HUES6 (cell line): ENCODE data around the gene ST3GAL4.

Experiments
- H3K27ac ChIP-seq: 2 replicates; pipeline ENCODE4 v1.7.0; 2013; ENCODE audit warnings: low read depth, mild to moderate bottlenecking, low read length, inconsistent platforms
- H3K27me3 ChIP-seq: 2 replicates; pipeline ENCODE4 v1.6.1; 2013; ENCODE audit warnings: low read length; ENCODE audit not compliant: control insufficient read depth, insufficient read depth
- H3K36me3 ChIP-seq: 2 replicates; pipeline ENCODE4 v1.6.1; 2013; ENCODE audit warnings: low read length; ENCODE audit not compliant: control insufficient read depth, insufficient read depth
- H3K4me1 ChIP-seq: 2 replicates; pipeline ENCODE4 v1.6.1; 2013; ENCODE audit warnings: low read length; ENCODE audit not compliant: control insufficient read depth, insufficient read depth
- H3K4me3 ChIP-seq: 2 replicates; pipeline ENCODE4 v1.5.1; 2013; ENCODE audit warnings: low read depth, low read length
- H3K9ac ChIP-seq: one replicate; pipeline ENCODE4 v1.6.1; 2013; ENCODE audit warnings: mild to moderate bottlenecking, low read length
- H3K9me3 ChIP-seq: 2 replicates; pipeline ENCODE4 v1.6.1; 2013; ENCODE audit warnings: low read depth, low read length; ENCODE audit not compliant: control insufficient read depth, insufficient read depth

ST3GAL4 gene

DNA sequence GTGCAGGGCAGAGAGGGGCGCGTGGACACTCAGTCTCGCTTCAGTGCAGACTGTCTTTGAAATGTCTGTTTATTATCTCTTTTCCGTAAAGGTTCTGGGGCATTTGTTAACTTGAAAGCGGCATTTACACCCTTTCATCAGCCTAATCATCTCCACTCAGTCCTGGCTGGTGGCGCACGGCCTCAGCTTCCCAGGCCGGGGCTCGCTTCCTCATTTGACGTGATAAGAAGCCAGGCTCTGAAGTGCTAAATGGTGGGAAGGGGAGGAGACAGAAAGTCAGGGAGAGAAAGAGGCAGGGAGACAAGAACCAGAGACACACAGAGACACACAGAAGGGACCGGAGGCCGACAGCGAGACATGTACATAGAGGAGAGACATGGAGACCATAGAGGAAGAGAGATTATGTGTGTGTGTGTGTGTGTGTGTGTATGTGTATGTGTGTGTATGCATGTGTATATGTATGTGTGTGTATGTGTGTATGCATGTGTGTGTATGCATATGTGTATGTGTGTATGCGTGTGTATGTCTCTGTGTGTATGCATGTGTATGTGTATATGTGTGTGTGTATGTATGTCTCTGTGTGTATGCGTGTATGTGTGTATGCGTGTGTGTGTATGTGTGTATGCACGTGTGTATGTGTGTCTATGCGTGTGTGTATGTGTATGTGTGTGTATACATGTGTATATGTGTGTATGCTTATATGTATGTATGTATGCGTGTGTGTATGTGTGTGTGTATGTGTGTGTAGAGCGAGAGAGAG is 101.5 kb downstream of the ST3GAL4 start:
- Histone ChIP-seq H3K9me3 (no peaks in the 10 kb centered on the region), H3K4me1 (peaks cover 11% of the 10 kb centered on the region; the same call in 1 of the 2 replicates), H3K36me3 (no peaks in the 10 kb centered on the region), H3K4me3 (no peak overlapping the region), H3K9ac (no peak overlapping the region), H3K27ac (no peak overlapping the region), H3K27me3 (no peaks in the 10 kb centered on the region)

DNA sequence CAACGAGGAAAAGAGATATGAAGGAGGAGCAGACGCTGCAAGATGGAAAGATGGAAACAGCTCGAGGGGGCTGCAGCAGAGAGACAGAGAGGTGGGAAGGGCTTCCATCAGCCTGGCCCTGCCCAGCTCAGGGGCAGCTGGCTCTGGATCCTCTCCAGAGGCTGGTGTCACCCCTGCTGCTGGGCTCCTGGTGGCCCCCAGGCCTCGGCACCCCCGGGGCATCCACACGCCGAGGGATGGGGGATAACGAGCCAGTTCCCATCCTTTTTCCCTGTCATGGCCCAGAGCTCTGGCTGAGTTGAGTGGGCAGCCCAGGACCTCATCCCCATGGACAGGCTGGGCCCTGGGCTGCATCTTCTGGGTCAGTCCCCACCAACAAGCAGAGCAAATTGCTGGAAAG is 102.3 kb downstream of the ST3GAL4 start:
- H3K9me3 ChIP-seq, result no peaks in the 10 kb centered on the region
- no peak overlapping the region for H3K27ac ChIP-seq
- H3K27me3 ChIP-seq, result no peaks in the 10 kb centered on the region
- peaks cover 3% of the 10 kb centered on the region; the same call in 1 of the 2 replicates for H3K4me1 ChIP-seq
- H3K9ac ChIP-seq, result no peak overlapping the region
- H3K36me3 ChIP-seq, result no peaks in the 10 kb centered on the region
- no peak overlapping the region for H3K4me3 ChIP-seq

DNA sequence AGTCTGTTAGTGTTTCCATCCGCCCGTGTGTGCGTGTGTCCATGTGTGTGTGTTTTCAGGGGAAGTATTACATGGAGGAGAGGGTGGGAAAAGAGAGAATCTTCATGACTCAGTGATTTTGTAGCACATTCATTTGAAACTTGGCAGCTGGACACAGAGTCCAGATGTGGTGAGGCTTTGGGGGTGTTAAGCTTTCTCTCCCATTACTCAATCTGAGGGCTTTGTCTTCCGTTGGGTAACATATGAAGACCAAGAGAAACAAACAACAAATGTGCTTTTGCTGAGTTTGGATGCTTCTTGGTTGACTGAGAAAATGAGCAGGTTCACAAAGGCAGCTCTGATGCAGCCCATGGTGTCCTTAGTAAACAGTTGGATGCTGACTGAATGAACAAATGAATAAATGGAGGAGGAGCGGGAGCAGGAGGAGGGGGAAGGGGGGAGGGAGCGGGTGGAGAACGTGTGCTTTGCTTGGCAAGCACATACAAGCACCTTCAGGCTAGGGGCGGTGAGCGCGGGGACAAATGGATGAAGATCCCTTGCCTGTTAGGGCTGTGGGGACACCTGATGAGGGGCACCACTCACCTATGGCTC is 104.3 kb downstream of the ST3GAL4 start:
- Histone ChIP-seq H3K27me3 (no peaks in the 10 kb centered on the region), H3K4me3 (no peak overlapping the region), H3K4me1 (peaks cover 3% of the 10 kb centered on the region; the same call in 1 of the 2 replicates), H3K9me3 (no peaks in the 10 kb centered on the region), H3K9ac (no peak overlapping the region), H3K36me3 (no peaks in the 10 kb centered on the region), H3K27ac (no peak overlapping the region)

DNA sequence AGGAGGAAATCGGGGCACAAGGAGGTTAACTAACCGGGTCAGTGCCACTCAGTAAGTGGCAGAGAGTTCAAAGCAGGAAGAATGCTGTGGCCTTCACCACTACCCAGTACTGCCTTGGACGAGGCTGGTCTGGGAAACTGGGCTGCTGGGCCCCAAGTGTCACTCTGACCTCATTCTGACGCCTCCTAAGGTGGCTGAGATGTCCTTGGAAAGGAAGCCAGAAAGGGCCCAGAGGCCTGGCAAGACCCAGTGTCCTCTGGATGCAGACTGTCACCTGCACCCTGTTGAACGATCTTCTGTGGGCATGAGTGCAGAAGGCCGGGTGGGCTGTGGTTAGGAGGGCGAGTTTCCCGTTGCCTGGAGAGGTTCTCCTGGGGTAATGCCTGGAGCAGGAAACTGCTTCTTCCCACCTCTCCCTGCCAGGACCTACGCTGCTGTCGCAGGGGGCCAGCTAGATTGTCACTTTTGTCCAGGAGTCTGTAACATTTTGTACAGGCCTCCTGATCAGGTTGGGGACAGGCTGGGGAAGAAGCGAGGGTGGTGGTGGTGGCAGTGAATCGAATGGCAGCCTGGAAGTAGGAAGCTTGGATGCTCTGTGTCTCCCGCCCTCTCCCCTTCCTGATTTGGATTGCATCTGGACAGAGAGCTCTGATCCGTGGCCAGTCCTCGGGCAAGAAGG is 105.1 kb downstream of the ST3GAL4 start:
- Histone ChIP-seq H3K9me3 (no peaks in the 10 kb centered on the region), H3K4me1 (peaks cover 5% of the 10 kb centered on the region; the same call in 1 of the 2 replicates), H3K9ac (no peak overlapping the region), H3K36me3 (no peaks in the 10 kb centered on the region), H3K27ac (no peak overlapping the region), H3K4me3 (no peak overlapping the region), H3K27me3 (no peaks in the 10 kb centered on the region)

DNA sequence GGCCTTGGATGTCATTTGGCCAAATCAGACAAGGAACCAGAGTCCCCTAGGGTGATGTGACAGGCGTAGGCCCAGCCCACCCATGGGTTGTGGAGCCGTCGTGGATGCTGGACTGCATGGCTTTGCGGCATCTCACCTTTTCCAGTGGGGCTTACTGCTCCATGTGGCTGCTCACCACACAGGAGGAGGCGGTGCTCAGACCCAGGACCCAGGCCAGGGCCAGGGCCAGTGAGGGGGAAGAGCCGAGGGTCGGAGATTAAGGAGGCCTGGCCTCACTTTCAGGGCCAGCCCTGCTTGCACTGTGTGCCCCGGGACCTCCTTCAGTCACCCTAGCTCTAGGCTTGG is 105.6 kb downstream of the ST3GAL4 start:
- no peak overlapping the region for H3K4me3 ChIP-seq
- no peaks in the 10 kb centered on the region for H3K36me3 ChIP-seq

DNA sequence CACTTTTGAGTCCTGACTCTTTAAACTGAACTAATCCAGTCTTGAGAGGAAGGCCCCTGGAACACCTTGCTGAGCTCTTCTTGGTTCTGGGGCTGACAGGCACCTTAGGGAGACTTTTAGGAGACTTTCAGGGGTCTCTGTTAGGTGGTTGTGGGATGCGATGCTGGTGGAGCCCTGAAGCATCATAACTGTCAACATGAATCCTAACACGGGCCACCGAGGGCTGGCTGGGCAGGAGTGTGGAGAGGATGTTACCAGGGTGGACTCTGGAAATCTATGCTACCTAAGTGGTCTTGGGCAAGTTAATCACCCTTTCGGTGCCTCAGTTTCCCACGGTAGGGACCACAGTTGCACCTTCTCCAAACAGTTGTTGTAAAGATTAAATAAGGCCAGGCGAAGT is 106.5 kb downstream of the ST3GAL4 start:
- no peak overlapping the region for H3K4me3 ChIP-seq
- H3K27ac ChIP-seq, result no peak overlapping the region
- no peaks in the 10 kb centered on the region for H3K9me3 ChIP-seq
- no peaks in the 10 kb centered on the region for H3K27me3 ChIP-seq
- no peaks in the 10 kb centered on the region for H3K36me3 ChIP-seq
- H3K9ac ChIP-seq, result no peak overlapping the region
- H3K4me1 ChIP-seq, result peaks cover 10% of the 10 kb centered on the region; the same call in 1 of the 2 replicates

More for the DNA sequence above, 105.6 kb downstream of the ST3GAL4 start:
- H3K9ac ChIP-seq, result no peak overlapping the region
- no peak overlapping the region for H3K27ac ChIP-seq
- H3K9me3 ChIP-seq, result no peaks in the 10 kb centered on the region
- peaks cover 10% of the 10 kb centered on the region; the same call in 1 of the 2 replicates for H3K4me1 ChIP-seq
- H3K27me3 ChIP-seq, result no peaks in the 10 kb centered on the region

- H3K27me3 ChIP-seq, result no peaks in the 10 kb centered on the region
- no peak overlapping the region for H3K9ac ChIP-seq
- no peak overlapping the region for H3K27ac ChIP-seq
- H3K9me3 ChIP-seq, result no peaks in the 10 kb centered on the region
- no peak overlapping the region for H3K4me3 ChIP-seq
- H3K4me1 ChIP-seq, result 0 out of 2 replicates have a peak, but pooled peaks cover 10% of the 10 kb centered on the region
- H3K36me3 ChIP-seq, result no peaks in the 10 kb centered on the region
Measured at GRCh38 chr11:126462422-126462821, 106.9 kb downstream of the ST3GAL4 start.
